Activated naive CD4-positive, alpha-beta T cell treated with Interleukin-2 at 50 U/mL for 16 hours (primary cell): Measurements from ENCODE around the gene RUBCN.
"Not testable (repeated sequence)": the region's sequence is repeated elsewhere in the genome, so short reads cannot be mapped to it uniquely, and the experiment has no call there.

Source experiments
- DNase-seq: peaks from one replicate; pipeline ENCODE4 v3.0.0-alpha.2; 2020

Gene RUBCN

DNA sequence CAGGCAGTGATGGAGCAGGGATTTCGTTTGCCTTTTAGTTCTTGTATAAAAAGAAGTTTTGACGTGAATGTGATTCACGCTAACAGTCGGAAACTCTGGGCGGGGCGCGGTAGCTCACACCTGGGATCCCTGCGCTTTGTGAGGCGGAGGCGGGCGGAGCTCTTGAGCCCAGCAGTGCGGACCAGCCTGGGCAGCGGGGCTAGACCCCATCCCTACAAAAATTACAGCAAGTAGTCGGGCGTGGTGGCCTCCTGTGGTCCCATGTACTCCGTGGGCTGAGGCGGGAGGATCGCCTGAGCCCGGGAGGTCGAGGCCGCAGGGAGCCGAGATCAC is 81.7 kb downstream of the RUBCN start:
- not testable (repeated sequence) for DNase-seq

DNA sequence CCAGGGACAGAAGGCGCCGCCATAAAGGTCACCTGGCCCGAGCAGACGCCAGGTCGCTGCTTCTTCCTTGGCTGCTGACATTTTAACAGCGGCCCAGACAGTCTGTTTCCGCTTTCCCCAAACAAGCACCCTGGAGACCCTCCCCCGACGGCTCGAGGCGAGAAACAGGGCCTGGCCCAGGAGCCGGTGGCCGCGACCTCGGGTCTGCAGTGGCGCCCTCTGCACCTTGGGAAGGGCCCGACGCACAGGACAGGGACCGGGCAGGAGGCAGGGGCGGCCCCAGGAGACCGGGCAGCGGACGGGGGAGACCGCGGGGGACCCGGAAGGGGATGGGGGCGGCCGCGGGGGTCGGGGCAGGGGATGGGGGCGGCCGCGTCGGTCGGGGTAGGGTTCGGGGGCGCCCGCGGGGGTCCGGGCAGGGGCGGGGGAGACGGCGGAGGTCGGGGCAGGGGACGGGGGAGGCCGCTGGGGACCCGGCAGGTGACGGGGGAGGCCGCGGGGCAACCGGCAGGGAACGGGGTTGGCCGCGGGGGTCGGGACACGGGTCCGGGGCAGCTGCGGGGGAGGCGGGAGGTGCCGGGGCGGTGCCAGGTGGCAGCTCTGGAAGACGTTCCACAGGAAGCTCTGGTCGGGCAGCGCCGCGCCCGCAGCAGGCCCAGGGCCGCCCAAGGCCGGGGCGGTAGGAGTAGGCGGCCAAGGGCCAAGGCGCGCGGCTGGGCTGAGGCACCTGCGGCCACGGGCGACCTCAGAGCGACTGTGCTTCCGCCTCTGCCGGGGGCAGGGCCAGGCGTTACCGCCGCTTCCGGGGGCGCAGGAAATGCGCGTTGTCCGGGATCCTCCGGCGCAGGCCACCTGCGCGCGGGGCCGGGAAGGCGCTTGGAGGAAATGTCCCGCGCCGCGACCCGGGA is 82.4 kb downstream of the RUBCN start:
- DNase-seq, result peak; percentile 48

DNA sequence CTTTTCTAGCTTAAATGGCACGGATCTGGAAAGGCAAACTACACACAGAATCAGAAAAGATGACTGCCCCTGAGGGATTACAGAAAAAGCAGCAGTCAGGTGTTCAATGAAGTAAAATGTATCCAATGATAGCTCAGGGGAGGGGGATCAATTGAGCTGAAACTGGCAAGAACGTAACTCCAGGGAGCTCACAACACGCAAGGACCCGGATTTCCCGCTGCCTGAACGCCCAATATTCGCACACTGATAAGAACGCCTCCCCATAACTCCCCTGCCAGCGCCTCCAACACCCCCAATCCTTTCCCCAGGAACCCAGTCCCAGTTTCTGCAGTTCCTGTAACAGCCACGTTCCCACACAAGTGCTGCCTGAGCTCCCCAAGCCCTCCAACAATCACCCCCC is 83.8 kb downstream of the RUBCN start:
- DNase-seq, result not testable (repeated sequence)

DNA sequence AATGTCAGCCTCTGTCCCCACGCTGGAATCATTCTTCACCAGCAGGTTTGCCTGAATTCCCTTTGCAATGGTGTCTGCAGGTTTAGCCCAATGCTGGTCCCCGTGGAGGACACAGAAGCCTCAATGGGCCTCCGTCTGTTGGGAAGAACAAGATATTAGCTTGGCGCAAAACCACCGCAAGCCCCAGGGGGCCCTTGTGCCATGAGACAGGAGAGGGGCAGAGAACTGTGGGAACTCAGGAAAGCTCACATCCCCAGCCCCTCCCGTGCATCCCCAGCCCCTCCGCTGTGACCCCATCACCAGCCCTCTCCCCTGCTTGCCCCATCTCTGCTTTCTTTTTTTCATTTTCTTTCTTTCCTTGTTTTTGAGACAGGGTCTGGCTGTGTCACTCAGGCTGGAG is 89.1 kb downstream of the RUBCN start:
- not testable (repeated sequence) for DNase-seq

DNA sequence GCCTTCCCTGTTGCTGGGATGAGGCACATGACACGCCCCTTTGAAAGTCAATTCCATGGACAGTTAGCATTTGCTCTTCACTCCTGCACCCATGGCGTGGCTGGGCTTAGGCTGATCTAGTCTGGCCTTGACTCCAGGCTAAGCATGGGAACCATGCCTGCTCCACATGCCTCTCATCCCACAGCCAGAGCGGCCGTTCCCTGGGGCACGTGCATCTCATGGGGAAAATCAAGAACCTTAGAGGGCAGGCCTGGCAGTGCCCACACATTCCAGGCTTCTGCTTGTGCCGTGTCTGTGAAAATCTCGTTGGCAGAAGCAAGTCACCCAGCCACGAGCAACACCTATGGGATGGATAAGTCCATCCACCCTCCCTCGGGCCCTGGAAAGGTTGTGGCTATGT is 89.5 kb downstream of the RUBCN start:
- DNase-seq, result not testable (repeated sequence)

DNA sequence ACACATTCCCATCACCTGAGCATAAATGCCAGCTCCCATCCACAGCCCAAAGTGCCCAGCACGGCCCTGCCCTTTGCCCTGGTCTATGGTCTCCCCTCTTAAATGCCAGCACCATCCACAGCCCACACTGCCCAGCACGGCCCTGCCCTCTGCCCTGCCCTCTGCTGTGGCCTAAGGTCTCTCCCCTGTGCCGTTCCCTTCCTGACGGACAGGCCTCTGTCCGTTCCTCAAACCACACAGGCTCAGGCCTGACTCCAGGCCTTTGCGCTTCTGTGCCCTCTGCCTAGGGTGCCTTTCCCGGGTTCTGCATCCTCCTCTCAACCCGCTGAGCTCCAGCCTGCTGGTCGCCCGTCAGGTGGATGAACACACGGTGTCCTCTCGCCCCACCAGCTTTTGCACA is 90.4 kb downstream of the RUBCN start:
- not testable (repeated sequence) for DNase-seq

DNA sequence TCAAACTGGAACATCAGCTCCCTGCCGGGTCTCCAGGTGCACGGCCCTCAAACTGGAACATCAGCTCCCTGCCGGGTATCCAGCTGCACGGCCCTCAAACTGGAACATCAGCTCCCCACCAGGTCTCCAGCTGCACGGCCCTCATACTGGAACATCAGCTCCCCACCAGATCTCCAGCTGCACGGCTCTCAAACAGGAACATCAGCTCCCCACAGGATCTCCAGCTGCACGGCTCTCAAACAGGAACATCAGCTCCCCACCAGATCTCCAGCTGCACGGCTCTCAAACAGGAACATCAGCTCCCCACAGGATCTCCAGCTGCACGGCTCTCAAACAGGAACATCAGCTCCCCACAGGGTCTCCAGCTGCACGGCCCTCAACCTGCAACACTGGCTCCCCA is 99.1 kb downstream of the RUBCN start:
- not testable (repeated sequence) for DNase-seq

DNA sequence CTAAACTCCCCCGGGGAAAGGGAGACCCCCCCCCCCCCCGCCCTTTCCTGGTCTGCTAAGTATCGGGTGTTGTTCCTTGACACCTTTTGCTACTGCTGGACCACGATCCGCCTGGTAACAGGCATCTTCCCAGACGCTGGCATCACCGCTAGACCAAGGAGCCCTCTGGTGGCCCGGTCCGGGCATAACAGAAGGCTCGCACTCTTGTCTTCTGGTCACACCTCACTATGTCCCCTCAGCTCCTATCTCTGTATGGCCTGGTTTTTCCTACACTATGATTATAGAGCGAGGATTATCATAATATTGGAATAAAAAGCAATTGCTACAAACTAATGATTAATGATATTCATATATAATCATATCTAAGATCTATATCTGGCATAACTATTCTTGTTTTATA is 104.7 kb downstream of the RUBCN start:
- peak; percentile 11 for DNase-seq

DNA sequence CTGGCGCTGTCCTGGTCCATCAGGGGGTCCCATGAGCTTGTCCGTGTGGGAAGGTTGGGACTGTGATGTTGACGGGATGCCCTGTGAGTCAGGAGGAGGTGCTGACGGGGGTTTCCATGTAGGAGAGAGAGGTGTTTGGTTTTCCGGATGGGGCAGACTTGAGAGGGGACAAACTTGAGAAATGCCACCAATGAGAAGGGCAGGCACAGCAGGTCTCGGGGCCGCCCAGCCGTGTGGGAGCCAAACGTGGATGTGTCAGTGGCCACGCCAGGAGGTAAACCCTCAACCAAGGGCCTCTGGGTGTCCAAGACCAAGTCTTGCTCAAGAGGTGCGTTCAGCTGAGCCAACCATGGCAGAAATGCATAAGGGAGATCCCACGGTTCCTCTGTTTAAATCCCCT is 105.9 kb downstream of the RUBCN start:
- not testable (repeated sequence) for DNase-seq

DNA sequence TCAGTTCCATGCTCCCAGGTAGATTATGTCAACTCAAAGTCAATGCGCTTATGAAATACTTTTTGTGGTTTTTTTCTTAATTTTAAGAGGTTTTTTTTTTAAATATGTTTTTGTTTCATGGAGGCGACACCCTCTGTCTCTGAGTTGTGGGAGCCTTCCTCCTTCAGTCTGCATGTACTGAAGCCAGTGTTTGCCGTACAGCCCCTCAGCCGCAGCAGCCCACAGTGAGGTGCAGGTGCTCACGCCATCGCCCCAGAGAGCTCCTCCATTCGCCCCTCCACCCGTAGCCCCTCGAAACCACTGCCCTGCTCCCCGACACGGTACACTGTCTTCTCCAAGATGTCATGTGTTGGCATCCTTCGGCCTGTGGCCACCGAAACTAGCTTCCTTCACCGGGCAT is 107.4 kb downstream of the RUBCN start:
- DNase-seq, result not testable (repeated sequence)

DNA sequence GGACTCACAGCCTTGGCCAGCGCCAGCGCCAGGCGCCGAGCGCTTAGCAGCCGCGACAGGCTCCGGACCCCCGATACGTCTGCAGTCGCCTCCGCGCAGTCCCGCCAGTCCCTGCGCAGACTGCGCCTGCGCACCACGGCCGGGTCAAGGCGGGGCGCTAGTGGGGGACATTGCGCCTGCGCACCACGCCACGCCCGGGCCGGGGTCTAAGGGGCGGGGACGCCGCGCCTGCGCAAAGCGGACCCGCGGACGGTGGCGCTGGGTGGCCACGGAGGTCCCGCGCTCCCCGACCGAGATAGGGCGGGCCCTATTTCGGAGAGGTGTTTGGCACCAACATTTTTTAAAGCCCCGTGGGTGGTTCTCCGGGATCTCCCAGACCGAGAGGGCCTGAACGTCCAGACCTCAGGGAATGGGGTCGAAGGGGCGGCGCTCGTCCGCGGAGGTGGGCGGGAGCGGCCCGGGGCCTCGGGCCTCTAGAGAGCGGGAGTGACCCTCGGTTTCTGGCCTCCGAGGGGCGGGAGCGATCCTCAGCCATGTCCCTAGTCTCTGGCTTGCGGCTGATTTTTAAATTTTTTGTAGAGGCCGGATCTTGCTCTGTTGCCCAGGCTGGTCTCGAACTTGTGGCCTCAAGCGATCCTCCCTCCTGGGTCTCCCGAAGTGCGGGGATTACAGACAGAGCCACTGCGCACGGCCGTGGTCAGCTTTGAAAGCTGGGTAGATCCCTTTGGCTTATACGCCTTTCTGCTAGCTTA is 108.8 kb downstream of the RUBCN start:
- peak; percentile 88 for DNase-seq

DNA sequence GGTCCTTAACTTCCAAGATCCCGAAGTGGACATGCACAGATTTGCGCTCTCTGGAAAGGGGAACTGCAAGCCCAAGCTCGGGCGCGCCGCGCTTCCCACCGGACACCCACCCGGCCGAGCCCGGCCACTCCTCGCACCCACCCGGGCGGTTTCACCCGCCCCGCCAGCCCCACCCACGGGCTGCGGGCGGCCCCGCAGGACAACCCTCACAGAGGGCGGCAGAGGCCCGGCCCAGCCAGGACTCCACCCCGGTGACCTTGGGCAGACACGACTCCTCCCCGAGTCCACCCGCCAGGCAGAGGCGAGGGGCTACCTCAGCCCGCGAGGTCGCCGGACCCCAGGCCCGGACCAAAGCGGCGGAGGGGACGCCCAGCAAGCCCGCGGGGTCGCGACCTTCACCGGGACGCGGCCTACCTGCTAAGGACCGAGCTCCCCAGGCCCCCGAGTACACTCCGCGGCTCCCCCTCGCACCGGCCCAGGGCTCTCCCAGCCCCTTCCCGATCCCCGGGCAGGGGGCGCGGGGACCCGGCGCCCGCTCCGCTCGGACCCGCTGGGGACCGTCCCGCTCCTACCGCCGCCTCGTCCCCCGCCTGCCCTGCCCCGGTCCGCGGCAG is 109.4 kb downstream of the RUBCN start:
- peak; percentile 9 for DNase-seq

DNA sequence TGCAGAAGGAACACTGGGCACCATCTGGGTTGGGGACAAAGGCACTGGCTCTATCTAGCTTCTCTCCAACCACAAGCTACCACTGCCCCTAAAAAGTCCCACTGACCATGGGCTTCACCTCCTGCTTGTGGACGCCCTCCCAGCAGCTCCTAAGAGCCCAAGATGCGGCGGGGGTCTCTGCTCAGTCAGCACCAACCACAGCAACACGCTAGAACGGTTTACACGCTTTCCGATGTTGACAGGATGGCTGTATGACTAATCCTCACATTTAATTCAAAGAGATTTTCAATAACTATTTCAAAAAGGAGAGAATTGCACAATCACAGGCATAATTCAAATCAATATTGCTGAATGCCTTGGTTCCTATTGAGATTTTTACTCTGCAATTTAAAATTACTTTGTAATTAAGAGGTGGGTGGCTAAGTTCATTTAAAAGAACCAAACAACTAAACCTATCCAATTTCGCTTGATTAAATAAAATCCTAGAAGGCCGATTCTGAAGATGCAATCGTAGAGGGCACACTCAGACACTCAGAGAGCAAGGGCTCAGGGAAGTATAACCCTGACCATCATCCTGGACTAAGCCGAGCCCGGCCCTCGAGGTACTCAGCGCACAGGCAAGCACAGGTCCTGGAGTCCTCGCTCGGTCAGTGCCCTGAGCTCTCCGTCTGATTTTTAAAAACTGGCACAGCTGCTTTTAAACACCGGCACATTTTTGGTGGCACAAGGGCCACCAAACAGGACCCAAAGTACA is 110.1 kb downstream of the RUBCN start:
- not testable (repeated sequence) for DNase-seq

DNA sequence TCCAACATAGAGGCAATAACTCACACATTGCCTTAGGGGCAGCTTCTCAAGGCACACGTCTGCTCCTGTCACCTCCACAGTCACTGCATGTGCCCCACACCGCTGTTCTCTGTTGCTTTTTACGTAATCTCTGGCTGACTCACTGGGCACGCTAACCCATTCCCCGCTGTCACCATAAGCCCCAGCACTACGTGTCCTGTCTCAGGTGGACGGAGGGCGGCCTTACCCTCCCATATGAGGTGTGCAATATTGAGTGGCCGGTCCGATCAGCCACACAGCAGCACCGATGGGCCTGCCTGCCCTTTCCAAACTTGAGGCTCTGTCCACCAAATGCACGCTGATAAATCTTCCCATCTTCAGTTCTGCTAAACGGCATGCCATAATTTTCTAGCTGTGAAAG is 115.2 kb downstream of the RUBCN start:
- not testable (repeated sequence) for DNase-seq
